OCI-LY3 (cell line): ENCODE measurements around the gene SPATA9.

Source experiments
- H2AFZ ChIP-seq: fragments of 200-600, 300-600 bp; shearing (Covaris generic); 2 replicates; pipeline ENCODE4 v1.6.0; 2014; ENCODE audit warnings: antibody characterized with exemption, low read depth, low read length
- H3K27ac ChIP-seq: fragments of 200-600, 300-600 bp; sonication (generic); 2 replicates; pipeline ENCODE4 v1.5.1; 2014; ENCODE audit warnings: mild to moderate bottlenecking, low read length, moderate library complexity, mixed read lengths
- H3K27me3 ChIP-seq: fragments of 200-600, 300-600 bp; sonication (generic); 2 replicates; pipeline ENCODE4 v1.6.1; 2014; ENCODE audit warnings: low read depth, low read length, mixed read lengths
- H3K36me3 ChIP-seq: fragments of 200-600, 300-600 bp; sonication (generic); replicated peaks from 2 replicates; pipeline ENCODE3; 2014; ENCODE audit warnings: low read depth, low read length, mixed read lengths
- H3K4me1 ChIP-seq: fragments of 300-600, 200-600 bp; sonication (generic); 2 replicates; pipeline ENCODE4 v1.6.1; 2014; ENCODE audit warnings: low read length, mixed read lengths
- H3K4me2 ChIP-seq: fragments of 200-600, 300-600 bp; sonication (generic); 2 replicates; pipeline ENCODE4 v1.6.1; 2014; ENCODE audit warnings: low read length, mixed read lengths
- H3K4me3 ChIP-seq: fragments of 300-600, 200-600 bp; sonication (generic); 2 replicates; pipeline ENCODE4 v1.5.1; 2014; ENCODE audit warnings: antibody characterized with exemption, mild to moderate bottlenecking, low read length, moderate library complexity
- H3K79me2 ChIP-seq: fragments of 300-600, 200-600 bp; shearing (Covaris generic); 2 replicates; pipeline ENCODE4 v1.6.1; 2014; ENCODE audit warnings: mild to moderate bottlenecking, low read length, mixed read lengths
- H3K9ac ChIP-seq: fragments of 300-600, 200-600 bp; shearing (Covaris generic); 2 replicates; pipeline ENCODE4 v1.6.0; 2014; ENCODE audit warnings: mild to moderate bottlenecking, low read length, moderate library complexity
- H3K9me3 ChIP-seq: fragments of 200-600, 300-600 bp; shearing (Covaris generic); 2 replicates; pipeline ENCODE4 v1.6.1; 2014; ENCODE audit warnings: low read length, mixed read lengths; ENCODE audit not compliant: insufficient read depth
- H4K20me1 ChIP-seq: fragments of 200-600, 300-600 bp; sonication (generic); 2 replicates; pipeline ENCODE4 v1.6.1; 2016; ENCODE audit warnings: low read length, mixed read lengths; ENCODE audit not compliant: insufficient read depth
- CTCF ChIP-seq: fragments of 200-600, 300-600 bp; sonication (generic); IDR thresholded peaks from 2 replicates; pipeline ENCODE4 v1.5.1; 2014; ENCODE audit warnings: antibody characterized with exemption, low read length, low read depth
- EZH2phosphoT487 ChIP-seq: fragments of 200-600 bp; shearing (Covaris generic); IDR thresholded peaks from 2 replicates; pipeline ENCODE4 v1.6.1; 2018; ENCODE audit warnings: antibody characterized with exemption, mixed run types, low read depth

Gene SPATA9

DNA sequence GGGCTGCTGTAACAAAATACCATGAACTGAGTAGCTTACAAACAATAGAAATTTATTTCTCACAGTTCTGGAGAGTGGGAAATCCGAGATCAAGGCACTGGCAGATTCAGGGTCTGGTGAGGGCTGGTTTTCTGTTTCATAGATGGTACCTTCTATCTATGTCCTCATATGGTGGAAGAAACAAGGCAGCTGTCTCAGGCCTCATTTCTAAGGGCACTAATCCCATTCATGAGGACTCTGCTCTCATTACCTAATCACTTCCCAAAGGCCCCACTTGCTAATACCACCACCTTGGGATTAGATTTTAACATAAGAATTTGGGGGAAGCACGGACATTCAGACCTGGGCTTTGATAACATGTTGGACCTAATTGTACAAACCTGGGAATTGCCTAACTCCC, 22.7 kb downstream of the SPATA9 start:
- no peak overlapping the region for H3K4me3 ChIP-seq
- H4K20me1 ChIP-seq: no peaks in the 10 kb centered on the region
- no peak overlapping the region for H3K4me2 ChIP-seq
- no peaks in the 10 kb centered on the region for H3K27me3 ChIP-seq
- H2AFZ ChIP-seq: no peak overlapping the region
- TF ChIP-seq EZH2phosphoT487: no peak
- TF ChIP-seq CTCF: no peak
- no peaks in the 10 kb centered on the region for H3K9me3 ChIP-seq
- no peaks in the 10 kb centered on the region for H3K4me1 ChIP-seq
- H3K9ac ChIP-seq: no peak overlapping the region
- H3K79me2 ChIP-seq: no peaks in the 10 kb centered on the region
- H3K27ac ChIP-seq: no peak overlapping the region
- no peaks in the 10 kb centered on the region for H3K36me3 ChIP-seq

DNA sequence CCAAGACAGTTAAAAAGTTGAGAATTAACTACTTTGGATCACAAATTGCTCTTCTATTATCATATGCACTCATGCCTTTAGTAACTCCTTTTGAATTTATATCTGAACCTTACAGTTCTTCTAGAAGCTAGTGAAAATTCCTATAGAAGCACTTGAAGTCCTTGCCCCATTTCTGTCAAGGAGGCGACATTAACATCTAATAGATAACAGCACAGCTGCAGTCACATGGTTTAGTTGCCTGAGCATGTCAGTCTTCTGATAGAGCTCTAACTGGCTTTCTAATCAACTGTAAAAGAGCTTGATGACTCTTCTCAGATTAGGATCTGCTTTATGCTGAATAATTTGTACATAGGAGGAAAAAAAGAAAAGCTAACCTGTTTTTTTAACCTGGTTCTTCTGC, 27.2 kb downstream of the SPATA9 start:
- H3K9ac ChIP-seq: no peak overlapping the region
- H3K36me3 ChIP-seq: no peaks in the 10 kb centered on the region
- H3K4me3 ChIP-seq: no peak overlapping the region
- H3K4me2 ChIP-seq: no peak overlapping the region
- no peaks in the 10 kb centered on the region for H4K20me1 ChIP-seq
- H2AFZ ChIP-seq: no peak overlapping the region
- H3K4me1 ChIP-seq: no peaks in the 10 kb centered on the region
- H3K27me3 ChIP-seq: no peaks in the 10 kb centered on the region
- H3K79me2 ChIP-seq: no peaks in the 10 kb centered on the region
- H3K27ac ChIP-seq: no peak overlapping the region
- TF ChIP-seq CTCF (no peak), EZH2phosphoT487 (no peak)
- H3K9me3 ChIP-seq: no peaks in the 10 kb centered on the region

DNA sequence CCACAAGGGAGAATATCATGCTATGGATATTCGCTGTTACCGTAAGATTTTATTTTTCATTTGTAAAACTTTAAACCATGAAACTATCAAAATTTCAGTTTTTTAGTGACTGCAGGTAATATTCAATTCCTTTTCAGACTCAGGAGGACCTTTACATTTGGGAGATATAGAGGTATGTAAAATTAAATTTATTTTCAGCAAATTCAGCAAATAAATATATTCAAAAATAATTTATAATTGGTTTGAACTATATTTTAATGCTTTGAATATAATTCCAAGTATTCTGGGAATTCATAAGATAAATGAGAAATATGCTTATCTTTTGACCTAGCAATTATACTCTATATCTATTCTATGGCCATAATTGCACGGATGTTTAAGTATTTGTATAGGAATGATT, 28.6 kb downstream of the SPATA9 start:
- Histone ChIP-seq H3K79me2 (no peaks in the 10 kb centered on the region), H3K4me2 (no peak overlapping the region), H2AFZ (no peak overlapping the region), H3K27ac (no peak overlapping the region), H3K4me1 (peaks cover 5% of the 10 kb centered on the region), H4K20me1 (no peaks in the 10 kb centered on the region), H3K4me3 (no peak overlapping the region), H3K27me3 (no peaks in the 10 kb centered on the region), H3K9ac (no peak overlapping the region), H3K36me3 (no peaks in the 10 kb centered on the region), H3K9me3 (no peaks in the 10 kb centered on the region)
- no peak for TF ChIP-seq CTCF
- TF ChIP-seq EZH2phosphoT487: no peak

DNA sequence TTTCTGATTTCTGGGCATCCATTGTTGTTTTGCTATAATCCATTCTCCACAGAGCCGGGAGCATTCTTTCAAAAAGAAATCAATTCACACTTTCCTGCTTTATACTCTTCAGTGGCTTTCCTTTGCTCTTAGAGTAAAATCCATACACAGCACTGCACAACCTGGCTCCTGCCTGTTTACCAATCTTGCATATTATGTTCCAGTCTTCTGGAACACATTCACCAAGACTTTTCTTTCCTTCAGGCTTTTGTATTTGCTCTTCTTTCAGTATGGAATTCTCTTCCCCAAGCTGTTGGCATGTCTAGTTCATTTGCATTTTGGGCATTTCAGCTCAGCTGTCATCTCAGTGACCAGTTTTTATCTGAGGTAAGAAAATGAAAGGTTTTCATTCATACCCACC, 29.9 kb downstream of the SPATA9 start:
- no peak overlapping the region for H3K4me2 ChIP-seq
- no peak for TF ChIP-seq EZH2phosphoT487
- no peak for TF ChIP-seq CTCF
- H3K79me2 ChIP-seq: no peaks in the 10 kb centered on the region
- H3K27me3 ChIP-seq: no peaks in the 10 kb centered on the region
- no peaks in the 10 kb centered on the region for H3K9me3 ChIP-seq
- no peak overlapping the region for H3K9ac ChIP-seq
- H3K27ac ChIP-seq: no peak overlapping the region
- H3K4me3 ChIP-seq: no peak overlapping the region
- H3K36me3 ChIP-seq: no peaks in the 10 kb centered on the region
- no peak overlapping the region for H2AFZ ChIP-seq
- peaks cover 18% of the 10 kb centered on the region for H3K4me1 ChIP-seq
- H4K20me1 ChIP-seq: no peaks in the 10 kb centered on the region
